AG08396 (cell line): Measurements from ENCODE around the gene NOL11.
"Not testable (repeated sequence)": the region's sequence is repeated elsewhere in the genome, so short reads cannot be mapped to it uniquely, and the experiment has no call there.

ENCODE experiments used
- DNase-seq: peaks from one replicate; pipeline ENCODE4 v3.0.0; 2012; ENCODE audit warnings: low spot score, mixed read lengths

Gene NOL11

DNA sequence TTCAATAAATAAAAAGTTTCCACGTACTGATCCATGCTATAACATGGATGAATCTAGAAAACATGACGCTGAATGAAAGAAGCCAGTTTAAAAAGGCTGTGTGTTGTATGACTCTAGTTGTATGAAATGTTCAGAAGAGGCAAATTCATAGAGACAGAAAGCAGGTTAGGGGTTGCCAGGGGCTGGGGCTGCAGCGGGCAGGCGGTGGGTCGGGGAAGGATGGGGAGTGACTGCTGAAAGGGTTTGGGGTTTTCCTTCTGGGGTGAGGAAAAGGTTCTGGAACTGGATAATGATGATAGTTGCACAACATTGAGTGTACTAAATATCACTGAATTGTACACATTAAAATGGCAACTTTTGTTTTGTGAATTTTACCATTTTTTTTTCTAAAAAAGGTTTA is 36.3 kb downstream of the NOL11 start:
- DNase-seq, result no peak

- DNase-seq, result not testable (repeated sequence)
Observed at GRCh38 chr17:67754686-67755085, 37.0 kb downstream of the NOL11 start.

GRCh38 chr17:67756766-67757165 is 39.0 kb downstream of the NOL11 start:
- not testable (repeated sequence) for DNase-seq

- DNase-seq, result peak; percentile 50
Observed at GRCh38 chr17:67759355-67760171, 41.8 kb downstream of the NOL11 start.

DNA sequence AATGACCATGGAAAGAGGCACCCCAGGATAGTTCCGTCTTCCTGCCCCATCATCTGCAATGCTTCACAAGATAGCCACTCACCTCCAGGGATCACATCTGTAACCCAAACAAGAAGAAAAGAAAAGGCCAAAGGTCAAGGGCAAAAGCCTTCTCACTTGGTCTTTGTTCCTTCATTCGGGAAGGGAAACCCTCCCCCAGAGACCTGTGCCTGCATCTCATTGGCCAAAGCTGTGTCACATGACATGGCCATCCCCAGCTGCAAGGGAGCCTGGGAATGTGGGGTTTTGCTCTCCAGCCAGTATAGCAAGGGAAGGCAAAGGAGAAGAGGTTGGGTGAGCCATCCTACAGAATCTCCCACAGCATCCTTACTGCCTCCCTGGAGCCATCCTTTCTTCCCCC is 47.9 kb downstream of the NOL11 start:
- DNase-seq, result no peak

GRCh38 chr17:67769231-67769630 is 51.5 kb downstream of the NOL11 start:
- no peak for DNase-seq

DNA sequence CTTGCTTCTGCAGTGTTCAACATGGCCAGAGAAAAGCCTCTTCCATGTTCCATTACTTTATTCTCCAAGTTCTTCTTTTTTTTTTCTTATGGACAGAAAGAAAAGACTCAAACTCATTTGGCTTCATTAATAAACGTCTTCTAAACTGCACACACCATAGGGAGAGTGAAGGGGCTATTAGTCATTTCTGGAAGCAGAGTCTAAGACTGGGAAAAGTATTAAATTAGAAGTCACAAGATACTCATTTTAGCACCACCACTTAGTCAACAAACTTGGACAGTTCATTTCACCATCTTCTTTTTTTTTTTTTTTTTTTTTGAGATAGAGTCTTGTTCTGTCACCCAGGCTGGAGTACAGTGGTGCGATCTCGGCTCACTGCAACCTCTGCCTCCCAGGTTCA is 52.8 kb downstream of the NOL11 start:
- DNase-seq, result no peak

DNA sequence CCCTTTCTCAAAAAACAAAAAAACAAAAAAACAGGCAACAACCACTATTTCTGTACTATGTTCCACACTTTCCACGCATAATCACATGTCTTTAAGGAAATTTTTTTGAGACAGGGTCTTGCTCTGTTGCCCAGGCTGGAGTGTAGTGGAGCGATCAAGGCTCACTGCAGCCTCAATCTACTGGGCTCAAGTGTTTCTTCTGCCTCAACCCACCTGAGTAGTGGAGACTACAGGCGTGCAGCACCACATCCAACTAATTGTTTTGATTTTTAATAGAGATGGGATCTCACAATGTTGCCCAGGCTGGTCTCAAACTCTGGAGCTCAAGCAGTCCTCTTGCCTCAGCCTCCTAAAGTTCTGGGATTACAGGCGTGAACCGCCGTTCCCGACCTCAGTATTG is 54.9 kb downstream of the NOL11 start:
- no peak for DNase-seq

- no peak for DNase-seq
Observed at GRCh38 chr17:67773246-67773645, 55.5 kb downstream of the NOL11 start.

DNA sequence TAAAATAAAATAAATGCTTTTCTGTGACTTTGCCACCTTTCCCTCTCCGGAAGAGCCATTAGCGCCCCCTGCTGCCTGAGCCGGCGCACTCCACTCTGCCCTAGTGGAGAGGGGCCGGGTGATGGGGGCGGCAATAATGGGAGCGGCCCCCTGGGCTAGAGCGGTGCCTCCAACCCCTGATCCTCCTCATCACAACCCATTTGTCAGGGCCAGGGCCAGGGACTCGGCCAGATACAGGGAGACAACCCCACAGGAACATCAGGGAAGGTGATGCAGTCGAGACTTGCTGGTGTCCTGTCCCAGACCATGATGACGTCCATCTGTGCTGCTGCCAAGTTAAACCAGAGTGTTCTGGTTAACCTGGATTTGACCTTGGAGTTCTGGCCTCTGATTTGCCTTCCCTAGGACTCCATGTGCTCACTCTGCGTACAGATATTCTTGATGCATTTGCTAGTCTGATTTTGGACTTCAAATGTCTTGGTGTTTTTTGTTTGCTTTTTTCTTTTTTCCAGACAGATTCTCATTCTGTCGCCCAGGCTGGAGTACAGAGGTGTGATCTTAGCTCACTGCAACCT is 61.4 kb downstream of the NOL11 start:
- DNase-seq, result peak; percentile 58

DNA sequence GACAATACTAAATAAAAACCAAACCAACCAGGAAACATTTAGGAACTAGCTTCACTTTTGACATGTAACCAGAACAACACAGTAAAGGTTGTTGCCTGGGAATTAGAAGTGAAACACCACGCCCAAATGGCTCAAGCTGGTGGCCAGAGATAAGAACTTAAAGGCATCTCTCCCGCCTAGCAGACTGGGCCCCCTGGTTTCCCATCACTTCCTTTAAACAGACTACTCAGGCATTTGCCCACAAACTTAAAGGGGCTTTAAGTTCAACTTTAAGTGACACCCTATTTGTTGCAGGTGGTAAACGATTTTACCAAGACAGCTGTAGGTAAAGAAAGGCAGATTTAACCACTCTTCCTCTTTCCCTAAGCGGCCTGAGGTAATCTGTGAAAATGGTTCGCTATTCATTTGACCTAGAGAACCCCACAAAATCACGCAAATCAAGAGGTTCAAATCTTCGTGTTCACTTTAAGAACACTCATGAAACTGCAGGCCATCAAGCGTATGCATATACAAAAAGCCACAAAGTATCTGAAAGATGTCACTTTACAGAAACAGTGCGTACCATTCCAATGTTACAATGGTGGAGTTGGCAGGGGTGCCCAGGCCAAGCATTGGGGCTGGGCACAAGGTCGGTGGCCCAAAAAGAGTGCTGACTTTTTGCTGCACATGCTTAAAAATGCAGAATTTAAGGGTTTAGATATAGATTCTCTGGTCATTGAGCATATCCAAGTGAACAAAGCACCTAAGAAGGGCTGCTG is 66.8 kb downstream of the NOL11 start:
- no peak for DNase-seq

DNA sequence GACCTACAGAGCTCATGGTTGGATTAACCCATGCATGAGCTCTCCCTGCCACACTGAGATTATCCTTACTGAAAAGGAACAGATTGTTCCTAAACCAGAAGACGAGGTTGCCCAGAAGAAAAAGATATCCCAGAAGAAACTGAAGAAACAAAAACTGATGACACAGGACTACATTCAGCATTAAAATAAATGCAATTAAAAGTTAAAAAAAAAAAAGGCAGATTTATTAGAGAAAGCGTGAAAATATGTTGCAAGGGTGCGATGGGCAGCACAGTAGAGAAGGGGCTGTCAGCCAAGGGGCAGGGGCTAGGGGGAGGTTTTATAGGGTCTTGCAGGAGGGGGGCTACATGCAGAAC is 67.4 kb downstream of the NOL11 start:
- no peak for DNase-seq

GRCh38 chr17:67785504-67785903 is 67.8 kb downstream of the NOL11 start:
- DNase-seq, result no peak
